ENCODE results near the gene CDKN2B-AS1.

The CDKN2B-AS1 gene

GRCh38 chr9:21974722-21975409 is 19.7 kb upstream of the CDKN2B-AS1 start:
- peak; percentile 61 for DNase-seq (ENCODE audit: extremely low read depth, insufficient read length)
- peak overlapping the region; percentile 64 for H3K4me3 ChIP-seq (replicated peaks; ENCODE audit: low read depth, low read length)

GRCh38 chr9:21976334-21976875 is 18.2 kb upstream of the CDKN2B-AS1 start:
- DNase-seq (ENCODE audit: extremely low read depth, insufficient read length): no peak
- Histone ChIP-seq H3K27me3 (replicated peaks; ENCODE audit: control insufficient read depth, insufficient read depth, low read length) (no peaks in the 10 kb centered on the region), H3K36me3 (ENCODE audit: control insufficient read depth, insufficient read depth, low read length) (no peaks in the 10 kb centered on the region), H3K4me3 (replicated peaks; ENCODE audit: low read depth, low read length) (no peak overlapping the region)
- TF ChIP-seq CTCF (IDR thresholded peaks at IDR 0.05; ENCODE audit: insufficient read depth, low read length, poor library complexity, severe bottlenecking): no peak

More at GRCh38 chr9:21974722-21975409, 19.7 kb upstream of the CDKN2B-AS1 start:
- TF ChIP-seq CTCF (IDR thresholded peaks at IDR 0.05; ENCODE audit: insufficient read depth, low read length, poor library complexity, severe bottlenecking): no peak
- no peaks in the 10 kb centered on the region for H3K36me3 ChIP-seq (ENCODE audit: control insufficient read depth, insufficient read depth, low read length)
- H3K27me3 ChIP-seq (replicated peaks; ENCODE audit: control insufficient read depth, insufficient read depth, low read length): no peaks in the 10 kb centered on the region

GRCh38 chr9:21982391-21982790 is 12.2 kb upstream of the CDKN2B-AS1 start:
- Histone ChIP-seq H3K36me3 (ENCODE audit: control insufficient read depth, insufficient read depth, low read length) (no peaks in the 10 kb centered on the region), H3K4me3 (replicated peaks; ENCODE audit: low read depth, low read length) (no peak overlapping the region), H3K27me3 (replicated peaks; ENCODE audit: control insufficient read depth, insufficient read depth, low read length) (no peaks in the 10 kb centered on the region)
- DNase-seq (ENCODE audit: extremely low read depth, insufficient read length): no peak
- no peak for TF ChIP-seq CTCF (IDR thresholded peaks at IDR 0.05; ENCODE audit: insufficient read depth, low read length, poor library complexity, severe bottlenecking)

- no peak for TF ChIP-seq CTCF (IDR thresholded peaks at IDR 0.05; ENCODE audit: insufficient read depth, low read length, poor library complexity, severe bottlenecking)
- H3K4me3 ChIP-seq (replicated peaks; ENCODE audit: low read depth, low read length): no peak overlapping the region
- no peak for DNase-seq (ENCODE audit: extremely low read depth, insufficient read length)
- H3K27me3 ChIP-seq (replicated peaks; ENCODE audit: control insufficient read depth, insufficient read depth, low read length): no peaks in the 10 kb centered on the region
- no peaks in the 10 kb centered on the region for H3K36me3 ChIP-seq (ENCODE audit: control insufficient read depth, insufficient read depth, low read length)
These were observed 11.6 kb upstream of the CDKN2B-AS1 start for GRCh38 chr9:21982861-21983560.

- no peak for DNase-seq (ENCODE audit: extremely low read depth, insufficient read length)
- no peak for TF ChIP-seq CTCF (IDR thresholded peaks at IDR 0.05; ENCODE audit: insufficient read depth, low read length, poor library complexity, severe bottlenecking)
- no peaks in the 10 kb centered on the region for H3K27me3 ChIP-seq (replicated peaks; ENCODE audit: control insufficient read depth, insufficient read depth, low read length)
- no peak overlapping the region for H3K4me3 ChIP-seq (replicated peaks; ENCODE audit: low read depth, low read length)
- H3K36me3 ChIP-seq (ENCODE audit: control insufficient read depth, insufficient read depth, low read length): no peaks in the 10 kb centered on the region
These were observed 11.0 kb upstream of the CDKN2B-AS1 start for GRCh38 chr9:21983561-21983935.
